ACC112 (cell line): ENCODE measurements around the gene CDH15.

Experiments
- H2AFZ ChIP-seq: fragments of 200-600 bp; sonication (generic); one replicate; pipeline ENCODE4 v1.6.0; 2017; ENCODE audit warnings: antibody characterized with exemption, low read length; ENCODE audit not compliant: unreplicated experiment
- H3K27ac ChIP-seq: fragments of 200-600 bp; sonication (generic); 2 replicates; pipeline ENCODE4 v1.5.1; 2014; ENCODE audit warnings: low read depth, mild to moderate bottlenecking, antibody characterized with exemption, low read length, moderate library complexity
- H3K27me3 ChIP-seq: fragments of 200-600 bp; sonication (generic); 2 replicates; pipeline ENCODE4 v1.6.1; 2014; ENCODE audit warnings: mild to moderate bottlenecking, antibody characterized with exemption, low read length, moderate library complexity, mixed read lengths; ENCODE audit not compliant: insufficient read depth
- H3K36me3 ChIP-seq: fragments of 200-600 bp; sonication (generic); 2 replicates; pipeline ENCODE4 v1.6.1; 2016; ENCODE audit warnings: mild to moderate bottlenecking, antibody characterized with exemption, low read length, moderate library complexity, mixed read lengths; ENCODE audit not compliant: insufficient read depth
- H3K4me1 ChIP-seq: fragments of 200-600 bp; sonication (generic); one replicate; pipeline ENCODE4 v1.6.1; 2016; ENCODE audit warnings: low read length, mixed read lengths; ENCODE audit not compliant: insufficient read depth, unreplicated experiment, control insufficient read depth
- H3K4me3 ChIP-seq: fragments of 200-600 bp; sonication (generic); 2 replicates; pipeline ENCODE4 v1.5.1; 2014; ENCODE audit warnings: mild to moderate bottlenecking, low read depth, low read length
- H3K79me2 ChIP-seq: fragments of 200-600 bp; sonication (generic); one replicate; pipeline ENCODE4 v1.6.0; 2016; ENCODE audit warnings: low read length; ENCODE audit not compliant: control insufficient read depth, unreplicated experiment, insufficient read depth

CDH15 gene

DNA sequence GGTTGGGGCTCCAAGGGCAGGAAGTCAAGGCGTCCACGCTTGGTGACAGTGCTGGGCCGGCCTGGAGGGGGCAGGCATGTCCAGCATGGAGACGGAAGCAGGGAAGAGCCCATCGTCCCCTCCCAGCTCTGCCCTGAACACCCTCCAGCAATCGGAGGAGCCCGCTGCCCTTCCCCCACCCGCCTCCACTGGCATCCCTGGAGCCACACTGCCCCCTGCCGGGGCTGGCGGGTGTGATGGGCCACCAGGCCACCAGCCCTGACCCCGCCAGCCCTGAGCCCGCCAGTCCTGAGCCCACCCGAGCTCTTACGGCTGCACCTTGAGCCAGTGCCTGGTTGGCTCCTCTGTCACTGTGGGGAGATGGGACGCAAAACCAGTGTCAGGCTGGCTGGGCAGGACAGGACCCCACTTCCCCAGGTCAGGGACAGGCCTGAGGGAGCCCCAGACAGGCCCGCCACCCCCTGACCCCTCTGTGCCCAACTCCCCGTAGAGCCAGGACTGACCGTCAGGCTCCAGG, 4.1 kb upstream of the CDH15 start:
- Histone ChIP-seq H3K4me1 (peaks cover 9% of the 10 kb centered on the region), H3K79me2 (no peaks in the 10 kb centered on the region), H3K4me3 (no peak overlapping the region), H2AFZ (no peak overlapping the region), H3K27me3 (peaks cover 15% of the 10 kb centered on the region), H3K27ac (no peak overlapping the region), H3K36me3 (no peaks in the 10 kb centered on the region)

DNA sequence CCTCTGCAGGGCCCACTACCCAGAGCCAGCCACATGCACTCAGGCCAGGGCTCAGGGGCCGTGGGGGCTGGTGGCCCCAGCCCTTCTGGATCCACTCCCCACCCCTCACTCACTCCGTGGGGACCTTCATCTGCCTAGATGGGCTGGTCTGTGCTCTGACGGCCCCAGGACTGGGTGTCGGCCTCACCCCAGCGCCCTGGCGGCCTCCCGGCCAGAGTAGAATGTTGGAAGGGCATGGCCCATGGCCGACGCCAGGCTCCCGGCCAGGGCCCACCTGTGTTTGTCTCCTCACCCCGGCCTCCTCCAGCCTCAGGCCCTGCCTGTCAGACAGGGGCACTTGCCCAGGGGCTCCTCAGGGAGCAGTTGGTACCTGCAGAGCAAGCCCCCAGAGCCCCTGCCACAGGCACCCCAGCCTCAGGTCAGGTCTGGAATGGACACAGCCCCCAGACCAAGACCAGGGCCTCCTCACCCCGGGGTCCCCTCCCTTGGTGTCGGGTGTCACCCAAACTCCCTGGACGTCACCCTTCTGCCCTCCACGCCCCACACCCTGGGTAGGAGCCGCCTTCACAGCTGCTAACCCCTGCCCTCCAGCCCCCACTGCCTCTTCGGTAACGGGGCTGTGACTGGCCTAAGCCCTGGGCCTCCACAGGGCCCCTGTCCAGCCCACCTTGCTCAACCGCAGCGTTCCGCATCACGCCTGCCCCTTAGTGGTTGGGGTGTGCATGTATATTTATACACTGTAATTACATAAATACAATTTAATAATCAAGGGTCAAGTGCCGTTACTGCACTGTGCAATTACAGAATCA, 3.0 kb upstream of the CDH15 start:
- H3K4me1 ChIP-seq: peaks cover 9% of the 10 kb centered on the region
- no peak overlapping the region for H3K27ac ChIP-seq
- peaks cover 15% of the 10 kb centered on the region for H3K27me3 ChIP-seq
- H2AFZ ChIP-seq: no peak overlapping the region
- no peak overlapping the region for H3K4me3 ChIP-seq
- H3K36me3 ChIP-seq: no peaks in the 10 kb centered on the region
- H3K79me2 ChIP-seq: no peaks in the 10 kb centered on the region

DNA sequence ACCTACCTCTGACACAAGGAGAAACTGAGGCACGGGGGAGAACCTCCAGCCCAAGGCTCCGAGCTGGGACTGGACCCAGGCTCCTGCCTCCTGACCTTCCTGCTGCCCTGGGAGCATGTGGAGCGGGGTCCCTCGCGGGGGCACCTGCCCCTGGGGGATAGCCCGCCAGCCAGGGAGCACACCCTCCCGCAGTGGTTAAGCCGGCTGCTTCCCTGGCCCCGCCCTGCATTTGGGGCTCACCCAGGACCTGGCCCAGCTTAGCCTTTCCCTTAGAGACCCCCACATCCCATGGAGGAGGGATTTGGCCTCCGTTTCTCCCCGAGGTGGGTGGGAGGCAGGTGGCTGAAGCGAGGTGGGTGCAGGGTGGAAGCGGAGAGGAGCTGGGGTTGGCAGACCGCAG, 1.8 kb upstream of the CDH15 start:
- Histone ChIP-seq H3K27me3 (peaks cover 15% of the 10 kb centered on the region), H3K36me3 (no peaks in the 10 kb centered on the region), H3K4me1 (peaks cover 9% of the 10 kb centered on the region), H3K27ac (no peak overlapping the region), H3K79me2 (no peaks in the 10 kb centered on the region), H3K4me3 (no peak overlapping the region), H2AFZ (no peak overlapping the region)

DNA sequence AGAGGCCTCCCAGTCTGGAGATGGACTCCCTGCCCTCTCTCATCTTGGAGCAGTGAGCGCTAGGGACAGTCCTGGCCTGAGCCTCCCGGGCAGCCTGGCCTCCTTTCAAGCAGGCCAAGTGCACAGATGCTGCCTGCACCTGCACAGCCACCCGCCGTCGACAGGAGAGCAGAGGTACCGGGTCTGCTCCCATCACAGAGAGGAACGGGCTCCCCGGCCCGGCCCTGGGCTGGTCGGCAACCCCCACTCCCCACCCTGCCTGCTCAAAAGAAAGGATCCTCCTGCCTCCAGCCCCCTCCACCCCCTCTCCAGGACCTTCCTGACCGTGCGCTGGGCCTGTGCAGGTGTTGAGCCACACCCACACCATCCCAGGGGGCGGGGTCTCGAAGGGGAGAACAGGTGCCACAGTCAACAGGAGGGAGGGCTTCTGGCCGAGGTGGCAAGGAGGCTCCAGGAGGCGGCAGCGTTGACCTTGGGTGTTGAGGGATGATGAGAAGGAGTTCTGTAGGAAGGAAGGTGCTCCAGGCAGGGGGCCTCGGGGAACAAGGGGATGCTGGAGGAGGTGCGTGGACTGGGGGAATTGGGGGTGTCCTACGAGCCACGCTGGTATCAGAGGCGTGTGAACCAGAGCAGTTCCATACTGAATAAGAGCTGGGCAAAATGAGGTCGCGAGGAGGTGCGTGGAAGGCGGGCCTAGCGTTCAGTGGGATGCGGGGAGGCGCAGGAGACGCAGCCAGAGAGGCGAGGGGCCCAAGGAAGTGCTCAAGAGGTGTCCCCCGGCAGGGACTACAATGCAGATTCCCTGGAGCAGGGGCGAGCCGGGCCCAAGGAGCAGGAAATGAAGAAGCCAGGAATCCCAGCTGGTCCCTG, 967 bp upstream of the CDH15 start:
- Histone ChIP-seq H2AFZ (no peak overlapping the region), H3K4me3 (no peak overlapping the region), H3K36me3 (no peaks in the 10 kb centered on the region), H3K79me2 (no peaks in the 10 kb centered on the region), H3K4me1 (peaks cover 9% of the 10 kb centered on the region), H3K27ac (no peak overlapping the region), H3K27me3 (peaks cover 15% of the 10 kb centered on the region)

DNA sequence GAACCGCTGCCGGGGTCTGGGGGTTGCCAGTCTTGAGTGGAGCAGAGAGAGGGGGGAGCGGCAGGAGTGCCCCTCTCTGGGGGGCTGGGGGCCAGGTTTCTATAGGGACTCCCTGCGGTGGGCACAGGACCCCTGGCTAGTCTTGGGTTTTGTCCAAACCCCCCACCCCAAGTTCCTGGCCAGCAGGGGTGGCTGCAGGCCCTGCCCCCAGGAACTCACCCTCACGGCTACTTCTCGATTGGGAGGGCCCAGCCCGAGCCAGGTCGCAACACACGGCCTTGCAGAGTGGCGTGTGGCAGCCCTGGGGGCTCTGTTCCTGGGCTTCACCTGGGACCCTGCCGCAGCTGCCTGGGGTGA, 601 bp downstream of the CDH15 start:
- peaks cover 2% of the 10 kb centered on the region for H3K4me1 ChIP-seq
- no peak overlapping the region for H3K27ac ChIP-seq
- no peaks in the 10 kb centered on the region for H3K79me2 ChIP-seq
- H3K4me3 ChIP-seq: no peak overlapping the region
- H3K27me3 ChIP-seq: peaks cover 15% of the 10 kb centered on the region
- H3K36me3 ChIP-seq: no peaks in the 10 kb centered on the region
- no peak overlapping the region for H2AFZ ChIP-seq

DNA sequence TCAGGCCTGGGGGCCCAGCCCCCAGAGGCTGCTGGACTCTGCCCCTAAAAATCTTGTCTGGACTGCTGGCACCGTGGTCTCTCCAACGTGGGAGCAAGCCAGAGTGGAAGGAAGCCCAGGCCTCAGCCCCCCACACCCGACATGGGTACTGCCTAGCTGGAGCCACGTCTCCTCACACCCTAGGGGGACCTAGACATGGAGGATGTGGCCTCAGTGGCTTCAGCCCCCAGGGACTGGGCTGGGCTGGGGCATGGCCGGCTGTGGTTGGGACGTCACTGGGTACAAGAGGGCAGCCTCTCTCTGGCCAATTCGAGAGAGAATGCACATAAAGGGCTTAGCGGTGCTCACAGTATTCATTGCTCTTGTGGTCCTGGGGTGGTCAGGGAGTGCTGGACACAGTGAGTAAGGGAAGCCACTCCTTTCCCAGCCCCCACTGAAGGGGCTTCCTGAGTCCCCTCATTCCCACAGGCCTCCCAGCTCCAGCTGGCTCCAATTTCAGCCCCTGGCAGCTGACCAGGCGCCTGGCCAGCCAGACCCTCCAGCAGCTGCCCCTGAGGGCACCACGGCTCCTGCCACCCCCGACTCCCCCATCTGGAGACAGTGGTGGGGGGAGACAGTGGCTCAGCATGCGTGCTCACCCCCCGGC, 1.1 kb downstream of the CDH15 start:
- Histone ChIP-seq H3K4me3 (no peak overlapping the region), H3K27me3 (peaks cover 15% of the 10 kb centered on the region), H3K4me1 (no peaks in the 10 kb centered on the region), H3K36me3 (no peaks in the 10 kb centered on the region), H3K79me2 (no peaks in the 10 kb centered on the region), H3K27ac (no peak overlapping the region), H2AFZ (no peak overlapping the region)

DNA sequence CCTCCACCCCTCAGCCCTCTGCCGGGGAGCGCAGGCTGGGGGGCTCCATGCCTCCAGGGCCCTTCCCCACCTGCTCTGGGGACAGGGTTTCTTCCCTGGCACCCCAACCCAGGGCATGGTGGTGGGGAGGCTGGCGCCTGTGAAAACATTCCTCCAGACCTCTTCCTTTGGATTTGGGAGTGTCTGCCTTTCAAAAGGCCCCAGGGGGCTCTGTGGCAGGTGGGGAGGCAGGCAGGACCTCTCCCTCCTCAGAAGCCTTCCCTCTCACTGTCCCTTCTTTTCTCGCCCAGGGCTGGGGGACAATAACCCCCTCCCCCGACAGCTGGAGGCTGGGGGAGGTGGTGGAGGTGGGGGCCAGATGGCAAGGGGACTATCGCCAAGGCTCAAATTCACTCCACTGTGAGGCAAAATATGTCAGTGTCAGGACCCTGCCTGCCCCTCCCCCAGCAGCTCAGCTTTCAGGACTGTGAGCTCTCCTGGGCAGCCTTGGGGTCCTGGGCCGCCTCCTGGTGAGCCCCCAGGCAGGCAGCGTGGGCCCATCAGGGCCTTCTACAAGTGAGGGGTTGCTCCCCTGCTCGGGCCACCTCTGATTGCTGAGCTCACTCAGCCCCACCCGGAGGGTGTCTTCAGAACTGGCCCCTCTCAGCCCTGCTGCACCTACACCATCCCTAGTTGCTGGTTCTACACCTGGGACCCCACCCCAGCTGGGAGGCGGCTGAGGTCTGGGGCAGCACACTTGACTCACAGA, 1.8 kb downstream of the CDH15 start:
- H3K36me3 ChIP-seq: no peaks in the 10 kb centered on the region
- no peaks in the 10 kb centered on the region for H3K4me1 ChIP-seq
- H3K27ac ChIP-seq: no peak overlapping the region
- no peak overlapping the region for H2AFZ ChIP-seq
- H3K4me3 ChIP-seq: no peak overlapping the region
- H3K79me2 ChIP-seq: no peaks in the 10 kb centered on the region
- H3K27me3 ChIP-seq: peaks cover 15% of the 10 kb centered on the region

DNA sequence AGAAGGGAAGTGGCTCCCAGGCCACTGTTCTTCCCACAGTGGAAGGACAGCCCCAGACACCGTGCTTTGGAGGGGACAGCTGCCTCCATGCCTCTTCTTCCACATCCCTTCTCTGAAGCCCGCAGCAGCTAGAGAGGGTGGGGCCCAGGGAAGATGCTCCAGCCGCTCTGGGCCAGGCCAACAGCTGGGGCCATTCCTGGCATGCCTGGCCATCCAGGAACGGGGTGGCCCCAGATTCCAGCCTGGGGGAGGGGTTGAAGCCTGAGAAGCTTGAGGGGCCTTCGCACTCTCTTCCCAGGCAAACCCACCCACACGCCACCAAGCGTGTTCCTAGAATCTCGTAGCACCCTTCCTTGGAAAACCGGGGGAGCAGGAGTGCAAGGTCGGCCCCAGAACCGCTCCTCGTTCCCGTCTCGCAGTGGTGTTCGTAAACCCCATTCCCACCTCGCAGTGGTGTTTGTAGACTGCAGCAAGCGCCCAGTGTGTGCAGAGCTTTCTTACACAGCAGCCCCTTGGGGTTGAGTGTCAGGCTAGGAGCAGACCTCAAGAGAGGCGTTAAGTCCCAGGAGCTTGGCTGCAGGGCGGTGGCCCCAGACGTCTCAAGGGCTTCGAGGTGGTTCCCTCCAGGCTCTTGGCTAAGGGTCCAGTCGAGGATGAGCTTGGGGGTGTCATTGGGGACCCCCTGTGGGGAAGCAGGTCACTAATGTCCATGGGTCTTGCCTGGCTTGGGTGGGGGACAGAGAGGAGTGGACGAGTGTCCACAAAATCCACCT, 2.7 kb downstream of the CDH15 start:
- Histone ChIP-seq H3K36me3 (no peaks in the 10 kb centered on the region), H3K27ac (no peak overlapping the region), H2AFZ (no peak overlapping the region), H3K79me2 (no peaks in the 10 kb centered on the region), H3K4me3 (no peak overlapping the region), H3K4me1 (no peaks in the 10 kb centered on the region), H3K27me3 (peaks cover 15% of the 10 kb centered on the region)

DNA sequence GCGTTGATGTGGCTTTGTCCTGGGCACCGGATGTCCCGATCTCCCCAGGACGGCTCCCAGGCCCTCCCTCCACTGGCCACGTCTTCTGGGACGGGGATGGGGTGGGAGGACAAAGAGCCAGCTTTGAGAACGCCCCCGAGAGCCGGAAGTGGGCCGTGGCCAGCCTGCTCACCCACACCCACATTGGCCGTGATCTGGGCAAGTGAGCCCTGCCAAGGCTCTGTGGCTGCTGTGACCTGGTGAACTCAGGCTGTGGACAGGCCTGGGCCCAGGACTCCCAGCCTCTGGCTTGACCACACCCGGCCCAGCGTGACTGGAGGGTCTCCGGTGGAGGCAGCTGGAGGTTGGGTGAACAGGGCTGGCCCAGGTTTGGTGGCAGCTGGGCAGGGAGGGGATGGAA, 3.3 kb downstream of the CDH15 start:
- H3K4me3 ChIP-seq: no peak overlapping the region
- H3K79me2 ChIP-seq: no peaks in the 10 kb centered on the region
- H3K4me1 ChIP-seq: no peaks in the 10 kb centered on the region
- no peak overlapping the region for H2AFZ ChIP-seq
- H3K27ac ChIP-seq: no peak overlapping the region
- H3K36me3 ChIP-seq: no peaks in the 10 kb centered on the region
- peaks cover 12% of the 10 kb centered on the region for H3K27me3 ChIP-seq
